GM23338 (cell line): ENCODE measurements around the gene TXNDC12. TPM values are rescaled to one million over a fixed set of nuclear protein-coding genes. Genes with fewer than 3 reads are reported as not detected.

Experiments
- ATAC-seq: fragments of 200-7000 bp; cut with Tn5 transposase; 3 replicates; pipeline ENCODE4 v1.9.1; 2020
- DNase-seq: peaks from one replicate; pipeline ENCODE4 v3.0.0-alpha.2; 2015; ENCODE audit warnings: low spot score
- H2AFZ ChIP-seq: fragments of 200-600 bp; sonication (generic); 2 replicates; pipeline ENCODE4 v1.8.0; 2016; ENCODE audit warnings: antibody characterized with exemption, mild to moderate bottlenecking, moderate library complexity
- H3F3A ChIP-seq: fragments of 200-600 bp; sonication (generic); replicated peaks from 2 replicates; pipeline ENCODE4 v1.8.0; 2017; ENCODE audit warnings: antibody characterized with exemption, mixed run types, low read depth
- H3K27ac ChIP-seq: fragments of 200-600 bp; sonication (generic); 2 replicates; pipeline ENCODE4 v1.6.1; 2016; ENCODE audit warnings: low read depth
- H3K27me3 ChIP-seq: fragments of 200-600 bp; sonication (generic); 2 replicates; pipeline ENCODE4 v1.8.0; 2016; ENCODE audit warnings: mild to moderate bottlenecking, mixed run types, moderate library complexity; ENCODE audit not compliant: insufficient read depth
- H3K36me3 ChIP-seq: fragments of 200-600 bp; sonication (generic); 2 replicates; pipeline ENCODE4 v1.8.0; 2016; ENCODE audit warnings: mild to moderate bottlenecking; ENCODE audit not compliant: insufficient read depth
- H3K4me1 ChIP-seq: fragments of 200-600 bp; sonication (generic); 2 replicates; pipeline ENCODE4 v1.8.0; 2016; ENCODE audit warnings: mild to moderate bottlenecking, moderate library complexity; ENCODE audit not compliant: insufficient read depth
- H3K4me2 ChIP-seq: fragments of 200-600 bp; sonication (generic); 2 replicates; pipeline ENCODE4 v1.7.1; 2017; ENCODE audit warnings: mixed run types
- H3K4me3 ChIP-seq: fragments of 200-600 bp; sonication (generic); 2 replicates; pipeline ENCODE4 v1.6.1; 2016; ENCODE audit warnings: mixed run types
- H3K79me2 ChIP-seq: fragments of 200-600 bp; sonication (generic); replicated peaks from 2 replicates; pipeline ENCODE4 v1.8.0; 2017; ENCODE audit warnings: mild to moderate bottlenecking; ENCODE audit not compliant: insufficient read depth
- H3K9me2 ChIP-seq: fragments of 200-600 bp; sonication (generic); 2 replicates; pipeline ENCODE4 v1.8.0; 2017; ENCODE audit not compliant: insufficient read depth
- H4K20me1 ChIP-seq: fragments of 200-600 bp; sonication (generic); replicated peaks from 2 replicates; pipeline ENCODE4 v1.8.0; 2017; ENCODE audit warnings: mild to moderate bottlenecking; ENCODE audit not compliant: insufficient read depth
- H3K27ac Mint-ChIP-seq: 2 replicates; pipeline ENCODE4 v1.8.0; 2020; ENCODE audit warnings: inconsistent platforms, mild to moderate bottlenecking, moderate library complexity, mixed read lengths
- H3K27me3 Mint-ChIP-seq: 3 replicates; pipeline ENCODE4 v1.8.0; 2022; ENCODE audit warnings: low read depth, mild to moderate bottlenecking, moderate library complexity, mixed read lengths, inconsistent platforms; ENCODE audit not compliant: insufficient read depth, poor library complexity
- H3K36me3 Mint-ChIP-seq: 3 replicates; pipeline ENCODE4 v1.8.0; 2021; ENCODE audit warnings: low read depth, mild to moderate bottlenecking, inconsistent platforms, moderate library complexity, mixed read lengths
- H3K4me1 Mint-ChIP-seq: 3 replicates; pipeline ENCODE4 v1.8.0; 2020; ENCODE audit warnings: mild to moderate bottlenecking, inconsistent platforms, mixed read lengths
- H3K4me3 Mint-ChIP-seq: 3 replicates; pipeline ENCODE4 v1.8.0; 2021; ENCODE audit warnings: moderate library complexity, mild to moderate bottlenecking, inconsistent platforms, mixed read lengths
- H3K9me3 Mint-ChIP-seq: 3 replicates; pipeline ENCODE4 v1.8.0; 2020; ENCODE audit warnings: moderate library complexity, mild to moderate bottlenecking, inconsistent platforms, mixed read lengths
- EZH2 ChIP-seq: fragments of 200-600 bp; sonication (generic); IDR thresholded peaks from one replicate; pipeline ENCODE4 v1.8.0; 2017; ENCODE audit warnings: antibody characterized with exemption, mild to moderate bottlenecking, low read depth; ENCODE audit not compliant: unreplicated experiment
- JUNB ChIP-seq: IDR thresholded peaks from one replicate; pipeline ENCODE4 v1.6.1; 2016; ENCODE audit warnings: antibody characterized with exemption; ENCODE audit not compliant: unreplicated experiment
- NANOG ChIP-seq: IDR thresholded peaks from 2 replicates; pipeline ENCODE4 v1.6.1; 2016; ENCODE audit warnings: antibody characterized with exemption, borderline replicate concordance
- POLR2AphosphoS5 ChIP-seq: IDR thresholded peaks from 2 replicates; pipeline ENCODE4 v1.6.1; 2016; ENCODE audit warnings: antibody characterized with exemption, low read depth
- STAT1 ChIP-seq: IDR thresholded peaks from one replicate; pipeline ENCODE4 v1.6.1; 2016; ENCODE audit warnings: antibody characterized with exemption; ENCODE audit not compliant: unreplicated experiment
- ZNF114 ChIP-seq: fragments of 250-450 bp; sonication (Bioruptor Pico); IDR thresholded peaks from 2 replicates; pipeline ENCODE4 v1.5.0; 2020; ENCODE audit warnings: mild to moderate bottlenecking, moderate library complexity
- ZNF331 ChIP-seq: fragments of 250-450 bp; sonication (Bioruptor Pico); IDR thresholded peaks from 2 replicates; pipeline ENCODE4 v1.5.0; 2020; ENCODE audit warnings: low read depth, mild to moderate bottlenecking, moderate library complexity
- polyA plus RNA-seq: library from polyadenylated mRNA; unstranded; fragments of >200 nt; fragmentation: Nextera tagmentation; extraction: Ambion mirVana; gene quantifications from 2 replicates; pipeline ENCODE4 v1.2.1, GENCODE V29; 2016
- total RNA-seq: library from RNA; depleted of rRNA; stranded (reverse); fragments of >200 nt; shearing (Covaris generic); gene quantifications from 2 replicates; pipeline ENCODE4 v1.2.3, GENCODE V29; 2014
- TF ChIP-seq, protein P1 (sequence below), 2 experiments: fragments of 200-600 bp in 1 of 2; sonication (generic) in 1 of 2; conservative IDR thresholded peaks; 2 replicates each; pipeline versions ENCODE4 v1.5.1 to v1.6.1; 2016 to 2017; ENCODE audit warnings: antibody characterized with exemption in 2 of 2, low read depth in 2 of 2, mild to moderate bottlenecking in 2 of 2, moderate library complexity in 1 of 2
- TF ChIP-seq, protein P2 (sequence below): fragments of 250-450 bp; sonication (Bioruptor Pico); IDR thresholded peaks from 2 replicates; pipeline ENCODE4 v1.5.0; 2020; ENCODE audit warnings: mild to moderate bottlenecking, moderate library complexity

The TXNDC12 gene
- total and polyA plus RNA-seq, 2 experiments from 2014 or later = 68.9 to 88.2 TPM

GRCh38 chr1:51976846-51977602 lies 78.0 kb downstream of the TXNDC12 start:
- Histone ChIP-seq H3K36me3 (peaks cover 10% of the 10 kb centered on the region), H3K4me2 (no peak overlapping the region), H3K27ac (no peak overlapping the region), H4K20me1 (peaks cover 8% of the 10 kb centered on the region; the same call in 1 of the 2 replicates), H3K27me3 (no peaks in the 10 kb centered on the region), H3K9me2 (no peaks in the 10 kb centered on the region), H3K4me1 (no peaks in the 10 kb centered on the region), H3K79me2 (peaks cover 25% of the 10 kb centered on the region), H3F3A (no peaks in the 10 kb centered on the region), H3K4me3 (no peak overlapping the region), H2AFZ (no peak overlapping the region)
- DNase-seq (no peak), ATAC-seq (no peak)
- H3K27me3 Mint-ChIP-seq = peaks cover 2% of the 10 kb centered on the region
- H3K4me1 Mint-ChIP-seq = no peaks in the 10 kb centered on the region
- peaks cover 37% of the 10 kb centered on the region for H3K36me3 Mint-ChIP-seq
- no peak for TF ChIP-seq ZNF331 (CRISPR knock-in tag)
- H3K9me3 Mint-ChIP-seq = no peaks in the 10 kb centered on the region
- H3K4me3 Mint-ChIP-seq = no peak overlapping the region
- no peak overlapping the region for H3K27ac Mint-ChIP-seq

- Histone ChIP-seq H3K36me3 (peaks cover 10% of the 10 kb centered on the region), H3K4me2 (no peak overlapping the region)
- peaks cover 37% of the 10 kb centered on the region for H3K36me3 Mint-ChIP-seq
- no peak for TF ChIP-seq EZH2
- no peak for TF ChIP-seq NANOG
- TF ChIP-seq STAT1 = no peak
- TF ChIP-seq ZNF331 (CRISPR knock-in tag) = no peak
- TF ChIP-seq ZNF114 (CRISPR knock-in tag) = no peak
- TF ChIP-seq, protein P1, sequence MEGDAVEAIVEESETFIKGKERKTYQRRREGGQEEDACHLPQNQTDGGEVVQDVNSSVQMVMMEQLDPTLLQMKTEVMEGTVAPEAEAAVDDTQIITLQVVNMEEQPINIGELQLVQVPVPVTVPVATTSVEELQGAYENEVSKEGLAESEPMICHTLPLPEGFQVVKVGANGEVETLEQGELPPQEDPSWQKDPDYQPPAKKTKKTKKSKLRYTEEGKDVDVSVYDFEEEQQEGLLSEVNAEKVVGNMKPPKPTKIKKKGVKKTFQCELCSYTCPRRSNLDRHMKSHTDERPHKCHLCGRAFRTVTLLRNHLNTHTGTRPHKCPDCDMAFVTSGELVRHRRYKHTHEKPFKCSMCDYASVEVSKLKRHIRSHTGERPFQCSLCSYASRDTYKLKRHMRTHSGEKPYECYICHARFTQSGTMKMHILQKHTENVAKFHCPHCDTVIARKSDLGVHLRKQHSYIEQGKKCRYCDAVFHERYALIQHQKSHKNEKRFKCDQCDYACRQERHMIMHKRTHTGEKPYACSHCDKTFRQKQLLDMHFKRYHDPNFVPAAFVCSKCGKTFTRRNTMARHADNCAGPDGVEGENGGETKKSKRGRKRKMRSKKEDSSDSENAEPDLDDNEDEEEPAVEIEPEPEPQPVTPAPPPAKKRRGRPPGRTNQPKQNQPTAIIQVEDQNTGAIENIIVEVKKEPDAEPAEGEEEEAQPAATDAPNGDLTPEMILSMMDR (conservative IDR thresholded peaks at IDR 0.05; ENCODE audit: low read depth in 2 of 2) = no peak
- no peak for TF ChIP-seq POLR2AphosphoS5
- TF ChIP-seq, protein P2, sequence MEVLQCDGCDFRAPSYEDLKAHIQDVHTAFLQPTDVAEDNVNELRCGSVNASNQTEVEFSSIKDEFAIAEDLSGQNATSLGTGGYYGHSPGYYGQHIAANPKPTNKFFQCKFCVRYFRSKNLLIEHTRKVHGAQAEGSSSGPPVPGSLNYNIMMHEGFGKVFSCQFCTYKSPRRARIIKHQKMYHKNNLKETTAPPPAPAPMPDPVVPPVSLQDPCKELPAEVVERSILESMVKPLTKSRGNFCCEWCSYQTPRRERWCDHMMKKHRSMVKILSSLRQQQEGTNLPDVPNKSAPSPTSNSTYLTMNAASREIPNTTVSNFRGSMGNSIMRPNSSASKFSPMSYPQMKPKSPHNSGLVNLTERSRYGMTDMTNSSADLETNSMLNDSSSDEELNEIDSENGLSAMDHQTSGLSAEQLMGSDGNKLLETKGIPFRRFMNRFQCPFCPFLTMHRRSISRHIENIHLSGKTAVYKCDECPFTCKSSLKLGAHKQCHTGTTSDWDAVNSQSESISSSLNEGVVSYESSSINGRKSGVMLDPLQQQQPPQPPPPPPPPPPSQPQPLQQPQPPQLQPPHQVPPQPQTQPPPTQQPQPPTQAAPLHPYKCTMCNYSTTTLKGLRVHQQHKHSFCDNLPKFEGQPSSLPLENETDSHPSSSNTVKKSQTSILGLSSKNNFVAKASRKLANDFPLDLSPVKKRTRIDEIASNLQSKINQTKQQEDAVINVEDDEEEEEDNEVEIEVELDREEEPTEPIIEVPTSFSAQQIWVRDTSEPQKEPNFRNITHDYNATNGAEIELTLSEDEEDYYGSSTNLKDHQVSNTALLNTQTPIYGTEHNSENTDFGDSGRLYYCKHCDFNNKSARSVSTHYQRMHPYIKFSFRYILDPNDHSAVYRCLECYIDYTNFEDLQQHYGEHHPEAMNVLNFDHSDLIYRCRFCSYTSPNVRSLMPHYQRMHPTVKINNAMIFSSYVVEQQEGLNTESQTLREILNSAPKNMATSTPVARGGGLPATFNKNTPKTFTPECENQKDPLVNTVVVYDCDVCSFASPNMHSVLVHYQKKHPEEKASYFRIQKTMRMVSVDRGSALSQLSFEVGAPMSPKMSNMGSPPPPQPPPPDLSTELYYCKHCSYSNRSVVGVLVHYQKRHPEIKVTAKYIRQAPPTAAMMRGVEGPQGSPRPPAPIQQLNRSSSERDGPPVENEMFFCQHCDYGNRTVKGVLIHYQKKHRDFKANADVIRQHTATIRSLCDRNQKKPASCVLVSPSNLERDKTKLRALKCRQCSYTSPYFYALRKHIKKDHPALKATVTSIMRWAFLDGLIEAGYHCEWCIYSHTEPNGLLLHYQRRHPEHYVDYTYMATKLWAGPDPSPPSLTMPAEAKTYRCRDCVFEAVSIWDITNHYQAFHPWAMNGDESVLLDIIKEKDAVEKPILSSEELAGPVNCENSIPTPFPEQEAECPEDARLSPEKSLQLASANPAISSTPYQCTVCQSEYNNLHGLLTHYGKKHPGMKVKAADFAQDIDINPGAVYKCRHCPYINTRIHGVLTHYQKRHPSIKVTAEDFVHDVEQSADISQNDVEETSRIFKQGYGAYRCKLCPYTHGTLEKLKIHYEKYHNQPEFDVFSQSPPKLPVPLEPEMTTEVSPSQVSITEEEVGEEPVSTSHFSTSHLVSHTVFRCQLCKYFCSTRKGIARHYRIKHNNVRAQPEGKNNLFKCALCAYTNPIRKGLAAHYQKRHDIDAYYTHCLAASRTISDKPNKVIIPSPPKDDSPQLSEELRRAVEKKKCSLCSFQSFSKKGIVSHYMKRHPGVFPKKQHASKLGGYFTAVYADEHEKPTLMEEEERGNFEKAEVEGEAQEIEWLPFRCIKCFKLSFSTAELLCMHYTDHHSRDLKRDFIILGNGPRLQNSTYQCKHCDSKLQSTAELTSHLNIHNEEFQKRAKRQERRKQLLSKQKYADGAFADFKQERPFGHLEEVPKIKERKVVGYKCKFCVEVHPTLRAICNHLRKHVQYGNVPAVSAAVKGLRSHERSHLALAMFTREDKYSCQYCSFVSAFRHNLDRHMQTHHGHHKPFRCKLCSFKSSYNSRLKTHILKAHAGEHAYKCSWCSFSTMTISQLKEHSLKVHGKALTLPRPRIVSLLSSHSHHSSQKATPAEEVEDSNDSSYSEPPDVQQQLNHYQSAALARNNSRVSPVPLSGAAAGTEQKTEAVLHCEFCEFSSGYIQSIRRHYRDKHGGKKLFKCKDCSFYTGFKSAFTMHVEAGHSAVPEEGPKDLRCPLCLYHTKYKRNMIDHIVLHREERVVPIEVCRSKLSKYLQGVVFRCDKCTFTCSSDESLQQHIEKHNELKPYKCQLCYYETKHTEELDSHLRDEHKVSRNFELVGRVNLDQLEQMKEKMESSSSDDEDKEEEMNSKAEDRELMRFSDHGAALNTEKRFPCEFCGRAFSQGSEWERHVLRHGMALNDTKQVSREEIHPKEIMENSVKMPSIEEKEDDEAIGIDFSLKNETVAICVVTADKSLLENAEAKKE (CRISPR knock-in tag) = no peak
- no peak for TF ChIP-seq JUNB
These were observed 81.2 kb downstream of the TXNDC12 start for GRCh38 chr1:51973587-51974474.

More at GRCh38 chr1:51973587-51974474, 81.2 kb downstream of the TXNDC12 start:
- Histone ChIP-seq H3K4me1 (no peaks in the 10 kb centered on the region), H3K79me2 (peaks cover 6% of the 10 kb centered on the region), H3K4me3 (no peak overlapping the region), H3K9me2 (no peaks in the 10 kb centered on the region), H2AFZ (no peak overlapping the region), H4K20me1 (peaks cover 8% of the 10 kb centered on the region; the same call in 1 of the 2 replicates), H3K27ac (0 out of 2 replicates have a peak overlapping the region, but pooled peaks have one; percentile 36), H3K27me3 (no peaks in the 10 kb centered on the region), H3F3A (no peaks in the 10 kb centered on the region)
- DNase-seq (no peak), ATAC-seq (no peak)
- Mint-ChIP-seq H3K27ac (no peak overlapping the region), H3K4me3 (no peak overlapping the region), H3K27me3 (peaks cover 2% of the 10 kb centered on the region), H3K9me3 (no peaks in the 10 kb centered on the region), H3K4me1 (no peaks in the 10 kb centered on the region)
